NB4 (cell line): Measurements from ENCODE around the gene GAS2L2.

Experiments used
- POLR2A ChIP-seq: IDR thresholded peaks from 2 replicates; pipeline ENCODE4 v1.6.1; 2011; ENCODE audit warnings: mild to moderate bottlenecking; ENCODE audit not compliant: insufficient read length; ENCODE audit errors: extremely low read depth
- TF ChIP-seq, protein P1 (sequence below): IDR thresholded peaks from one replicate; pipeline ENCODE4 v1.5.1; 2012; ENCODE audit warnings: low read depth, low read length

DNA sequence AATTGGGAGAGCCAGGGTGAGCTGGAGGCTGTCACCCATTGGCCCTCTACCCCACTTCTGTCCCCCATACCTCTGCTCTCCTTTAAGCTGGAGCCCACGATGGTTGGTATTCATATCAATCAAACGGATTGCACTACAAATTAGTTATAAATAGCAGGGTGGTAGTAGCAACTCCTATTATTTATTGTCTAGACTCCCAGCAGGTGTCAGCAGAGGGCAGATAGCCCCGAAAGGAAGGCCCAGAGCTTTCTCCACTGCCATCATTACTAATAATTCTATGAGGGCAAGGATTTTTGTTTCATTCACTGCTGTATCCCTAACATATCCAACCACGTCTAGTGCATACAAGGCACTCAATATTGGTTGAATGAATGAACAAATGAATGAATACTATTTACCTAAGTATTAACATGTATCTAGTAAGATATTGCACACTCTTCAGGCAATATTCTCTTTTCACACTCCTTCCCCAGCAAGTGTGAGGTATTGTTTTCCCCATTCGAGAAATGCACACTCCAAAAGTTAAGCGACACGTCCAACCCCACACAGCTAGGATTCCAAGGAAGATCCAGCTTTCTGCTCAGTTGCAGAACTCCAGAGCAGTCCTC is 14.0 kb upstream of the GAS2L2 start:
- TF ChIP-seq, protein P1, sequence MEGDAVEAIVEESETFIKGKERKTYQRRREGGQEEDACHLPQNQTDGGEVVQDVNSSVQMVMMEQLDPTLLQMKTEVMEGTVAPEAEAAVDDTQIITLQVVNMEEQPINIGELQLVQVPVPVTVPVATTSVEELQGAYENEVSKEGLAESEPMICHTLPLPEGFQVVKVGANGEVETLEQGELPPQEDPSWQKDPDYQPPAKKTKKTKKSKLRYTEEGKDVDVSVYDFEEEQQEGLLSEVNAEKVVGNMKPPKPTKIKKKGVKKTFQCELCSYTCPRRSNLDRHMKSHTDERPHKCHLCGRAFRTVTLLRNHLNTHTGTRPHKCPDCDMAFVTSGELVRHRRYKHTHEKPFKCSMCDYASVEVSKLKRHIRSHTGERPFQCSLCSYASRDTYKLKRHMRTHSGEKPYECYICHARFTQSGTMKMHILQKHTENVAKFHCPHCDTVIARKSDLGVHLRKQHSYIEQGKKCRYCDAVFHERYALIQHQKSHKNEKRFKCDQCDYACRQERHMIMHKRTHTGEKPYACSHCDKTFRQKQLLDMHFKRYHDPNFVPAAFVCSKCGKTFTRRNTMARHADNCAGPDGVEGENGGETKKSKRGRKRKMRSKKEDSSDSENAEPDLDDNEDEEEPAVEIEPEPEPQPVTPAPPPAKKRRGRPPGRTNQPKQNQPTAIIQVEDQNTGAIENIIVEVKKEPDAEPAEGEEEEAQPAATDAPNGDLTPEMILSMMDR: peak; percentile 43
- TF ChIP-seq POLR2A: no peak
